Measurements from ENCODE around the gene RASGRF1.

- TF ChIP-seq CTCF (IDR thresholded peaks at IDR 0.05 in 4 of 5, conservative IDR thresholded peaks at IDR 0.05 in 1 of 5): no peak
- TF ChIP-seq POLR2A (IDR thresholded peaks at IDR 0.05): no peak
Observed at GRCh38 chr15:79075256-79075655, 15.3 kb downstream of the RASGRF1 start.
